RKO (cell line): ENCODE results near the gene DTD1.

Source experiments
- DNase-seq: peaks from one replicate; pipeline ENCODE4 v3.0.0-alpha.2; 2016; ENCODE audit warnings: low spot score

Gene DTD1

GRCh38 chr20:18795366-18795765 lies 207.5 kb downstream of the DTD1 start:
- DNase-seq = no peak

DNA sequence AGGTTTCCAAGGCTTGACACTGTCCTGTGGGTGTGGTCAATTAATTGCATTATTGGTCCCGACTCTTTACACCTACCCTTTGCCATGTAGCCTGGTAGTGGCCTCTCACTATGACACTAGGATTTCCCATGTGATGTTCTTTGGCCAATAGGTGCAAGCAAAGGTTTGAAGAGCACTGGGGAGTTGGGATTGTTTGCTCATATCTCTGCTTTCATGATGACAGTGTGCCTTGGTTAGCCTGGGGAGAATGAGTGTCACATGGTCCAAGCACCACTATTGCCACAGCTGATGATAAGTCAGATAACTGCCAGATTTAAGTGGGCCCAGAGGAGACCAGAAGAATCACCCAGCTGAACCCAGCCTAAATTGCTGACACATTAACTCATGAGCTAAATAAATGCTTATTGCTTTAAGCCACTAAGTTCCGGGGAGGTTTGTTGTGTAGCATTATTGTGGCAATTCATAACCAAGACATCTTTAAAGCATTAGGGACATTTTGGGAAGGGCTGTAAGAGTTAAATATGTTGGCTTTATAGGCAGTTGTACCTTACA lies 208.5 kb downstream of the DTD1 start:
- DNase-seq = no peak

DNA sequence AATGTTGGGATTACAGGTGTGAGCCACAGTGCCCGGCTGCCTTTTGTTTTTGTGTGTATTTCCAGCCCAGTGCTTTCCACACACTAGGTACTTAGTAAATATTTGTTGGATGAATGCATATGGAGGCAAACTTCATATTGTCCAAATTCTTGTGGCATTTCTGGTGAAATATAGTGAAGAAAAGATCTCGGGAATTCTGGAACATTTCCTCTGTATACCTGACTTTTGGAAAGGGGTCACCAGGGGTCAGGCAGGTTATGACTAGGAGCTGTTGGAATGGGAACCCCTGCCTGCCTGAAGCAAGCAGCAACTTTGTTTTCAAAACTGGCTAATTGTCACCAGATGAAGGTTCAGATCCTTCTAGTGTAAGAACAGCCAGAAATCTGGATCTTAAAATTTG lies 213.7 kb downstream of the DTD1 start:
- no peak for DNase-seq

DNA sequence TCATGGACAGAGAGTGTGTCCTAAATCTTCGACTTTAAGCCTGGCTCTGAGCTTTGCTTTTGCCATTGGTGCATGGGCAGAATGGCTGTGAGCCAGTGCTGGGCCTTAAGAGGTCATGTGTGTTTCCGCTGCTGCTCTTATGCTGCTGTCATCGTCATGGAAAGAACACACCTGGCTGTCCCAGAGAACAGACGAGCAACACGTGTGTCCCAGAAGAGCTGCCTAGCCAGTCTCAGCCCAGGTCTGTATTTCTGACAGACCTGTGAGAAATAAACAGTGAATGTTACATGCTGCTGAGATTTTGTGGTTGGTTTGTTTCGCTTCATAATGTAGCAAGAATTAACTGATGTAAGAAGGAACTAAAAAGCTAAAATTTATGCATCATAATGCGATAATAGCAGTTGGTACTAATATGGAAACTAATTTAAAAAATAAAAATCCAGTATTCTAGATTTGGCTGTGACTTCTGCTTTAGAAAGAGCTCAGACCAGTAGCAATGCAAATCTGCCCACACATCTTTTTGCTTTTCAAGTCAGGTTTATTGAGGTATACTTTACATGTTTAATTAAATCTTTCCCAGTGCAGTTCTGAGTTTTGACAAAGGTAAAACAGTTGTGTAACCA lies 214.3 kb downstream of the DTD1 start:
- no peak for DNase-seq

GRCh38 chr20:18805881-18806280 lies 218.0 kb downstream of the DTD1 start:
- DNase-seq = peak; percentile 37

- DNase-seq = no peak
Observed at GRCh38 chr20:18808712-18809111, 220.9 kb downstream of the DTD1 start.

DNA sequence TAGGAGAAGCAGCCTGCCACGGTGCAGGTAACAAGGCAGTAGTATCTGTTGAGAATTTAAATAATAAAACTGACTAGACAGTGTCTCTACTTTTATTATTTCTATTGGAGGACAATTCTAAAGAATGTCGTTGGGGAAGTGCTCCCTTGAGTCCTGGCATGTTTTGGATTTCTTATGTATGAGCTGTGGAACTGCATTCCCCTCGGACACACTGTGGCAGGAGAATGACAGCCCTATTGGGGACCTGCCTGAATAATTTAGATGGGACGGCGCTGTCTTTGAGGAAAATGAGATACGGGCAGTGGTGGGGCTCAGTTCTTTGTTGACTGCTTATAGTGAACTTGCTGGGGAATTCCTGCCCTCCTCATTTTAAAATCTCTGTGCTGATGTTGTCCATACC lies 223.3 kb downstream of the DTD1 start:
- no peak for DNase-seq

- DNase-seq = no peak
Observed at GRCh38 chr20:18811904-18812303, 224.1 kb downstream of the DTD1 start.

DNA sequence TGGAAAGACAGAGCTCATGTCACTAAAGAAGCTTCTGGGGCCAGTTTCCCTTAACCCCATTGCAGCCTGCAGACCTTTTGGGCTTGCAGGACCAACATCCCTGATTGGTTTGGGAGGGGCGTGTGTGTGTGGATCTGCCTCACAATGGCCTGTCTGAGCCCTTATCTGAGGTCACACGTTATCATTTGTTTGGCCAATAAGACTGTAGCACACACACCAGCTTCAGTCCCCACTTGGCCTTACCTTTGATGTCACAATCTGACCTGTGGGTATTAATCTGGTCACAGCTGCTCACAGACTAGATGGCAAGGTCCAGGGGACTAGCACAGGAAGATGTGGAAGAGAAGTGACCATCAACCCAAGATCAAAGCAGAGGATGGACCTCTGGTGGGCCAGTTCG lies 225.6 kb downstream of the DTD1 start, which contains the start of gene SCP2D1:
SCP2D1 (plus strand) TSS at position 301 of the 400 bp plus-strand sequence; CDS start at position 334, 33 bp downstream.
- DNase-seq = no peak

DNA sequence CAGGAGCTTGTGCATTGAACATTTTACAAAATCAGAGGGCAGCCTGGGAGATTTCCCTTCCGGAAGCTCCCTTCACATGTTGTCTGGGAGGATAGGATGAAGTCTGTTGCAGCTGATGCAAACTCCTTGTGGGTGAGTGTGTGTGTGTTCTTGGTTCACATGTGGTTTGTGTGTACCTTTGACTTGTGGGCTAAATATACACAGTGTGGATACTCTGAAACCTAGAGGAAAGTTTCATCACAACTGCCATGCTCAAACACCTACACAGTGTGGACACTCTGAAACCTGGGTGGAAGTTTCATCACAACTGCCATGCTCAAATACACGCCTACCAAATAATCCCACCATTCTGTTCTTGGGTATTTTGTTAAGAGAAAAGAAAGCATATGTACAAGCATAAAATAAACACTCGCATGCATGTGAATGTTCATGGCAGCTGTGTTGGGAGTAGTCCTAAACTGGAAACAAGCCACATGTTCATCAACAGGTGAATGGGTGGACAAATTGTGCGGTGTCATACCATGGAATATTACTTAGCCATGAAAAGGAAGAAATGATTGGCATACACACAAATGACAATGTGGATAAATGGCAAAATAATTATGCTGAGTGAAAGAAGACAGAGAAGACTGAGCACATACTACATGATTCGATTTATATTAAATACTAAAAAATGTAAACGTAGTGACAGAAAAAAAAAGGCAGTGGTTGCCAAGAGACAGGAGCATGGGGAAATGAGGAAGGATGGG lies 227.5 kb downstream of the DTD1 start:
- no peak for DNase-seq
